Stomach (tissue), 4 donors: ENCODE results near the gene SLC22A31.

Experiments used
- EP300 ChIP-seq: sonication (generic); formaldehyde crosslinking; IDR thresholded peaks from one replicate; pipeline ENCODE4 v1.6.1; 2017; ENCODE audit warnings: antibody characterized with exemption
- POLR2A ChIP-seq, 4 donors: fragments of 450-650 bp; IDR thresholded peaks; one replicate each; pipeline ENCODE4 v1.6.1; 2016; ENCODE audit warnings: antibody characterized with exemption in 4 of 4, control low read depth in 2 of 4, mild to moderate bottlenecking in 1 of 4, moderate library complexity in 1 of 4
- POLR2AphosphoS5 ChIP-seq, 3 donors: sonication (generic); formaldehyde crosslinking; IDR thresholded peaks; one replicate each; pipeline ENCODE4 v1.6.1; 2016; ENCODE audit warnings: antibody characterized with exemption in 3 of 3
- TF ChIP-seq, protein P1 (sequence below), 7 experiments: fragments of 450-650 bp in 4 of 7; fragments of 200-600 bp in 3 of 7; sonication (generic) in 3 of 7; IDR thresholded peaks; one replicate each; pipeline ENCODE4 v1.5.1; 2016 to 2019; ENCODE audit warnings: antibody characterized with exemption in 7 of 7, control low read depth in 2 of 7, mild to moderate bottlenecking in 1 of 7

DNA sequence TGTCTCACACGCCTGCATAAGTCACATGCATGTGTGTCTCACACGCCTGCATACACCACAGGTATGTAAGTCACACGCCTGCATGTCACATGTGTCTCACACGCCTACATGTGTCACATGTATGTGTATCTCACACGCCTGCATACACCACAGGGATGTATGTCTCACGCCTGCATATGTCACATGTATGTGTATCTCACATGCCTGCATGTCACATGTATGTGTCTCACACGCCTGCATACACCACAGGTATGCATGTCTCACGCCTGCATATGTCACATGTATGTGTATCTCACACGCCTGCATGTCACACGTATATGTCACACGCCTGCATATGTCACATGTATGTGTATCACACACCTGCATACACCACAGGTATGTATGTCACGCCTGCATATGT, 42.6 kb downstream of the SLC22A31 start:
- TF ChIP-seq, protein P1, sequence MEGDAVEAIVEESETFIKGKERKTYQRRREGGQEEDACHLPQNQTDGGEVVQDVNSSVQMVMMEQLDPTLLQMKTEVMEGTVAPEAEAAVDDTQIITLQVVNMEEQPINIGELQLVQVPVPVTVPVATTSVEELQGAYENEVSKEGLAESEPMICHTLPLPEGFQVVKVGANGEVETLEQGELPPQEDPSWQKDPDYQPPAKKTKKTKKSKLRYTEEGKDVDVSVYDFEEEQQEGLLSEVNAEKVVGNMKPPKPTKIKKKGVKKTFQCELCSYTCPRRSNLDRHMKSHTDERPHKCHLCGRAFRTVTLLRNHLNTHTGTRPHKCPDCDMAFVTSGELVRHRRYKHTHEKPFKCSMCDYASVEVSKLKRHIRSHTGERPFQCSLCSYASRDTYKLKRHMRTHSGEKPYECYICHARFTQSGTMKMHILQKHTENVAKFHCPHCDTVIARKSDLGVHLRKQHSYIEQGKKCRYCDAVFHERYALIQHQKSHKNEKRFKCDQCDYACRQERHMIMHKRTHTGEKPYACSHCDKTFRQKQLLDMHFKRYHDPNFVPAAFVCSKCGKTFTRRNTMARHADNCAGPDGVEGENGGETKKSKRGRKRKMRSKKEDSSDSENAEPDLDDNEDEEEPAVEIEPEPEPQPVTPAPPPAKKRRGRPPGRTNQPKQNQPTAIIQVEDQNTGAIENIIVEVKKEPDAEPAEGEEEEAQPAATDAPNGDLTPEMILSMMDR (IDR thresholded peaks at IDR 0.05) = no peak
- no peak for TF ChIP-seq EP300
- TF ChIP-seq POLR2A (IDR thresholded peaks at IDR 0.05) = no peak
- TF ChIP-seq POLR2AphosphoS5 (IDR thresholded peaks at IDR 0.05) = no peak
